Stimulated activated CD8-positive, alpha-beta memory T cell treated with anti-CD3 and anti-CD28 coated beads, Interleukin-7, amount 100 ng/mL, for 4 hours (primary cell): ENCODE measurements around the gene RAB7A.

Source experiments
- DNase-seq, 2 donors: peaks; one replicate each; pipeline ENCODE4 v3.0.0-alpha.2; 2020; ENCODE audit warnings: low read depth in 2 of 2

Gene RAB7A

DNA sequence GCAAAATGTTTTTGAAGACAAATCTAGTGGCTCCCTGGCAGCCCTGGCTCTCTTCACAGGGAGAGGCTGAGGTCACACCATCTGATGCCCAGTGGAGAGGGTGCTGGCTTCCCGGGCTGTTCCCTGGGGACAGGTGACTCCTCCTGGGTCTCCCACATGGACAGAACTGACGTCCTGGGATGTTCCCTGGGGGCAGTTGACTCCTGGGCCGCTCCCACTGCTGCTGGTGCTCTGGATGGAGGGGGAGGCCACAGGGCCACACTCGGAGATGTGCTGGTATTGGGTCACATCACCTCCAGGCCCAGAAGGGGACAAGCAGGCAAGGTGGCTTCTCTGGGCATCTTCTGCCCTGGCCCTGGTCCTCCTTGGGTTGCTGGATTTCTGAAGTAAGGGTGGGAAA is 125.6 kb downstream of the RAB7A start:
- DNase-seq: no peak

DNA sequence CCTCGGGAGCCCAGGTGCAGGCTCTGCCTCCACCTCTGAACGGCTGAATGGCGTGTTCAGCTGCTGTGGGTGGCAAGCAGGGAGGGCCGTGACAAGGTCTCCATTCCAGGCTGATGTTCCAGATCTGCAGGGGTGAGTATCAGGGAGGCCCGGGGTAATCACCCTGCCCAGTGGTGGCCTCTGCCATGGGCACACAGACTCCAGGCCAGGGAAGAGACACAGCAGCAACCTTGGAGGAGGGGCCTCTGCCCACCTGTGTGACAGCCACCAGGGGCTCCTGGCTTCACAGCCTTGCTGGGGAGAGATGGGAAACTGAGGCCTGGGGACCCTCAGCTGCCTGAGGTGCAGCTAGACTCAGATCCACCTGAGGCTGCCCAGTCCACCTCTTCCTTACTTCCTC is 127.8 kb downstream of the RAB7A start:
- no peak for DNase-seq

DNA sequence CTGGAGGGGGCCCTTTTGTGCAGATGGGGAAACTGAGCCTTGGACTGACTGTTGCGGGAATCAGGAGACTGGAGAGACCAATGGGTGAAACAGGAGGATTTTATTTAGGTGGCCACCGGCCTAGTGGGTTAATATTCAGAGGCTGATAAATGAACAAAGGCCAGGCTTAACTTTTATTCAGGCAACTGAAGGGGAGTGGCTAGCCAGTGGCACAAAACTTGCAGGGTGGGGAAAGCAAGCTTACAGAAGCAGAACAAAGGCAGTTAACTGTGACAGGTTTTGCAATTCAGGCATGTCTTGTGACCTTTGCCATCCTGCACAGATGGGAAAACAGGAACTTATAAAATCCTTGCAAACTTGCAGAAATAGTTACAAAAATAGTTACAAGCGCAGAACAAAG is 128.5 kb downstream of the RAB7A start:
- DNase-seq: no peak

DNA sequence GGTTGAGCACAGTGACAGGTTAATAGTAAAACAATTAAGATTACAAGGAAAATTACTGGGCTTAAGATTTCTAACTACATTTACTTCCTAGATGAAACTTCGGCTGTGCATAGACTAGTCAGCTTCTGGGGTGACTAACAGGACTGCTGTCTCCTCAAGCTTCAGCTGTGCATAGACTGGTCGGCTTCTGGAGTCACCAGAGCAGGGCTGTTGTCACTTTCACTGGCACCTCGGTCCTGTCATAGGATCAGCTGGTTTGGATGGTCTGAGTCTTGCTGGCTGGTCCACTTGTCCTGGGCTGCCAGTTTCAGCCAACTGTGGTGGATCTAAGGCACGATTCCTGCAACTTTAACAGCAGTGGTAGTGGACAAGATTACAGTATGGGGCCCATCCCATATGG is 129.6 kb downstream of the RAB7A start:
- DNase-seq: no peak

DNA sequence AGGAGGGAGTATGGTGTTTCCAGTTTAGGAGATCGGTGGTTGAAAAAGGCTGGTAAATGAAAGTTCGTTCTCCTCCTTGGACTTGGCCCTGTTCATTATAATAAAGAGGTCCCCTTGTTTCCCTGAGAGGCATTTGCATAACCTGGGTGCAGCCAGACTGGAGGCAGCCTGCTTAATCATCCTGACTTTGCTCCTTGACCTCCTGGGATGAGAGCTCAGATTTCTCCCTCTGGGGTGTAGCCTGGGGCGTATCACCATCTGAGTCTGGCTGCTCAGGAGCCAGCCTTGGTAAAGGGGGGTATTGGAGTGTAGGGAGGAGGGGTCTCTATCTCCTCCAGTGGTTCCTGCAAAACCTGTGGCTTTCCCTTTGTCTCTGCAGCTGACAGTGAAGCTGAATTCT is 132.2 kb downstream of the RAB7A start:
- no peak for DNase-seq

DNA sequence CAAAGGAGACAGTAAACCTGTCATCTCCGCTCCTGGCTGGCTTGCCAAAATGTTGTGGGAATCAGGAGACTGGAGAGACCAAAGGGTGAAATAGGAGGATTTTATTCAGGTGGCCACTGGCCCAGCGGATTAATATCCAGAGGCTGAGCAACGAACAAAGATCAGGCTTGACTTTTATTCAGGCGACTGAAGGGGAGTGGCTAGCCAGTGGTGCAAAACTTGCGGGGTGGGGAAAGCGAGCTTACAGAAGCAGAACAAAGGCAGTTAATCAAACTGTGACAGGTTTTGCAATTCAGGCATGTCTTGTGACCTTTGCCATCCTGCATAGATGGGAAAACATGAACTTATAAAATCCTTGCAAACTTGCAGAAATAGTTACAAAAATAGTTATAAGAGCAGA is 133.6 kb downstream of the RAB7A start:
- no peak for DNase-seq

DNA sequence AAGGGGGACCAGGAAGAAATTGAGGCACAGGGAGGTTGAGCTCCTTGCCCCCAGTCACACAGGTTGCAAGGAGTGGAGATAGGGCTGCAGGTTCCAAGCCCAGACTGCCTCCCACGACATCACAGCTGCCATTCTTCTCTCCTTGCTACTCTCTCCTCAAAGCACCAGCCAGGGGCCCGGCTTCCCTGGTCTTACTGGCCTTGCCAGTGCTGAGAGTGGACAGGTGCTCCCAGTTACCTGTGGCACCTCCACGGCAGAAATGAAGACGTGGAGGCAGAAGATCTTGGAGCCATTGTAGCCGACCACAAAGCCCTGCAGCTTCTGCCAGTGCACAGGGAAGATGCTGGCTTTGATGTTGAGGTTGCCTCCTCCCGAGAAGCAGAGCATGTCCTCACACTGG is 135.5 kb downstream of the RAB7A start:
- no peak for DNase-seq

DNA sequence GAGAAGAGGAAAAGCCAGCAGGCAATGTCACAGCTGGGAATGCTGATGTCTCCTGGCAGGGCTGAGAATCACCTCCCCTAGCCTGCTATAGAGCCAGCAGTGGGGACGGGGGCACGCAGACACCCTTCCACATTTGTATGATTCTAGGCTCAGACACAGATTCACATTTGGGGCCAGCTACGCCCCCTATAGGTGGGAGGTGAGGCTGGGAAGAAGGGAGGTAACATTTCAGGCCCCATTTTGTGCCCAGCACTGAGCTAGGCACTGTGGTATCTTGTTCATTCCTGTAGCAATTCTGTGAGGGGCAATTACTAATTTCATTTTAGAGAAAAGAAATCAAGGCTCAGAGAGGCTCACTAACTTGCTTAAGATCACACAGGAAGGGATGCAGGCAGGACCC is 137.6 kb downstream of the RAB7A start:
- DNase-seq: no peak
